H9 (cell line): ENCODE measurements around the gene AHI1. TPM values are rescaled to one million over a fixed set of nuclear protein-coding genes. Genes with fewer than 3 reads are reported as not detected.

Experiments used
- DNase-seq: peaks from one replicate; pipeline ENCODE4 v3.0.0-alpha.2; 2017
- H2AFZ ChIP-seq: one replicate; pipeline ENCODE4 v1.6.1; 2013; ENCODE audit warnings: mild to moderate bottlenecking, low read length, control low read depth, moderate library complexity
- H2AK5ac ChIP-seq: 2 replicates; pipeline ENCODE4 v1.6.1; 2013; ENCODE audit warnings: low read length, control low read depth, mixed read lengths; ENCODE audit not compliant: insufficient read length
- H2BK120ac ChIP-seq: one replicate; pipeline ENCODE4 v1.6.1; 2013; ENCODE audit warnings: low read depth, mild to moderate bottlenecking, low read length, control low read depth, inconsistent platforms; ENCODE audit not compliant: poor library complexity, severe bottlenecking
- H2BK12ac ChIP-seq: 2 replicates; pipeline ENCODE4 v1.6.1; 2013; ENCODE audit warnings: low read length, control low read depth, mixed read lengths, low read depth; ENCODE audit not compliant: insufficient read length
- H2BK15ac ChIP-seq: 2 replicates; pipeline ENCODE4 v1.6.1; 2013; ENCODE audit warnings: low read depth, low read length, control low read depth
- H2BK20ac ChIP-seq: one replicate; pipeline ENCODE4 v1.6.1; 2013; ENCODE audit warnings: low read depth, mild to moderate bottlenecking, low read length, control low read depth, inconsistent platforms; ENCODE audit not compliant: poor library complexity, severe bottlenecking
- H2BK5ac ChIP-seq: 2 replicates; pipeline ENCODE4 v1.6.1; 2013; ENCODE audit warnings: low read length, control low read depth, mixed read lengths; ENCODE audit not compliant: insufficient read length
- H3K14ac ChIP-seq: 2 replicates; pipeline ENCODE4 v1.6.1; 2013; ENCODE audit warnings: low read length, control low read depth; ENCODE audit not compliant: insufficient read depth
- H3K18ac ChIP-seq: 2 replicates; pipeline ENCODE4 v1.6.1; 2013; ENCODE audit warnings: low read depth, mild to moderate bottlenecking, mixed read lengths, low read length, control low read depth; ENCODE audit not compliant: insufficient read length
- H3K23ac ChIP-seq: 2 replicates; pipeline ENCODE4 v1.6.1; 2013; ENCODE audit warnings: low read length, control low read depth, mixed read lengths, low read depth; ENCODE audit not compliant: insufficient read length
- H3K23me2 ChIP-seq: 2 replicates; pipeline ENCODE4 v1.6.1; 2013; ENCODE audit warnings: low read depth, mild to moderate bottlenecking, mixed read lengths, low read length, control low read depth; ENCODE audit not compliant: insufficient read length, poor library complexity, severe bottlenecking
- H3K27ac ChIP-seq: 2 replicates; pipeline ENCODE4 v1.5.1; 2013; ENCODE audit warnings: low read length, control low read depth, mixed read lengths, low read depth; ENCODE audit not compliant: insufficient read length
- H3K27me3 ChIP-seq: 2 replicates; pipeline ENCODE4 v1.6.1; 2013; ENCODE audit warnings: low read length, control low read depth, inconsistent platforms; ENCODE audit not compliant: insufficient read depth
- H3K4ac ChIP-seq: 2 replicates; pipeline ENCODE4 v1.6.1; 2013; ENCODE audit warnings: low read depth, mild to moderate bottlenecking, control low read depth, inconsistent platforms, low read length, moderate library complexity
- H3K4me1 ChIP-seq: 2 replicates; pipeline ENCODE4 v1.6.1; 2013; ENCODE audit warnings: low read length, control low read depth, inconsistent platforms; ENCODE audit not compliant: insufficient read depth
- H3K4me2 ChIP-seq: 2 replicates; pipeline ENCODE4 v1.6.1; 2013; ENCODE audit warnings: low read length, control low read depth, mixed read lengths; ENCODE audit not compliant: insufficient read length, insufficient read depth
- H3K56ac ChIP-seq: 2 replicates; pipeline ENCODE4 v1.6.1; 2013; ENCODE audit warnings: low read depth, mild to moderate bottlenecking, mixed read lengths, low read length, control low read depth; ENCODE audit not compliant: insufficient read length
- H3K79me1 ChIP-seq: 2 replicates; pipeline ENCODE4 v1.6.1; 2013; ENCODE audit warnings: low read depth, mild to moderate bottlenecking, moderate library complexity, low read length, control low read depth, inconsistent platforms; ENCODE audit not compliant: insufficient read depth, poor library complexity, severe bottlenecking
- H3K79me2 ChIP-seq: 2 replicates; pipeline ENCODE4 v1.6.1; 2013; ENCODE audit warnings: low read length, control low read depth, inconsistent platforms; ENCODE audit not compliant: insufficient read depth
- H3K9ac ChIP-seq: 2 replicates; pipeline ENCODE4 v1.6.1; 2013; ENCODE audit warnings: low read length, control low read depth, mixed read lengths; ENCODE audit not compliant: insufficient read length; ENCODE audit errors: extremely low read depth
- H3K9me3 ChIP-seq: one replicate; pipeline ENCODE4 v1.6.1; 2013; ENCODE audit warnings: low read depth, low read length, inconsistent platforms; ENCODE audit not compliant: control insufficient read depth
- H3T11ph ChIP-seq: one replicate; pipeline ENCODE4 v1.6.1; 2013; ENCODE audit warnings: mild to moderate bottlenecking, low read length, control low read depth, inconsistent platforms
- H4K20me1 ChIP-seq: one replicate; pipeline ENCODE4 v1.6.1; 2013; ENCODE audit not compliant: control insufficient read depth, insufficient read length, insufficient read depth
- H4K5ac ChIP-seq: 2 replicates; pipeline ENCODE4 v1.6.1; 2013; ENCODE audit warnings: low read depth, mild to moderate bottlenecking, mixed read lengths, low read length, control low read depth; ENCODE audit not compliant: insufficient read length
- H4K8ac ChIP-seq: replicated peaks from 2 replicates; pipeline ENCODE4 v1.6.1; 2013; ENCODE audit warnings: low read length, control low read depth, mixed read lengths, low read depth; ENCODE audit not compliant: insufficient read length
- H4K91ac ChIP-seq: 2 replicates; pipeline ENCODE4 v1.6.1; 2013; ENCODE audit warnings: low read depth, mild to moderate bottlenecking, moderate library complexity, mixed read lengths, low read length, control low read depth; ENCODE audit not compliant: insufficient read length
- H3K27ac Mint-ChIP-seq, 3 experiments: 2 replicates in 2 of 3; 3 replicates in 1 of 3; pipeline ENCODE4 v1.8.0; 2020 to 2021; ENCODE audit warnings: mixed read lengths in 3 of 3, mild to moderate bottlenecking in 1 of 3, moderate library complexity in 1 of 3
- H3K27me3 Mint-ChIP-seq: 2 replicates; pipeline ENCODE4 v1.8.0; 2021; ENCODE audit warnings: low read depth, mild to moderate bottlenecking, moderate library complexity, mixed read lengths
- H3K36me3 Mint-ChIP-seq, 3 experiments: 2 replicates in 2 of 3; 3 replicates in 1 of 3; pipeline ENCODE4 v1.8.0; 2020 to 2021; ENCODE audit warnings: low read depth in 3 of 3, mixed read lengths in 3 of 3; ENCODE audit not compliant: insufficient read depth in 1 of 3
- H3K4me1 Mint-ChIP-seq, 2 experiments: 2 replicates each; pipeline ENCODE4 v1.8.0; 2020; ENCODE audit warnings: mixed read lengths in 2 of 2
- H3K4me3 Mint-ChIP-seq, 2 experiments: 2 replicates in 1 of 2; 3 replicates in 1 of 2; pipeline ENCODE4 v1.8.0; 2020 to 2021; ENCODE audit warnings: mild to moderate bottlenecking in 2 of 2, mixed read lengths in 2 of 2, moderate library complexity in 1 of 2
- H3K9me3 Mint-ChIP-seq, 2 experiments: 2 replicates in 1 of 2; 3 replicates in 1 of 2; pipeline ENCODE4 v1.8.0; 2020; ENCODE audit warnings: mild to moderate bottlenecking in 2 of 2, mixed read lengths in 2 of 2, moderate library complexity in 1 of 2
- WGBS: extraction: QIAGEN DNeasy Blood & Tissue Kit; methylation state at CpG from one replicate; pipeline ENCODE4 v1.1.7; 2013; ENCODE audit warnings: missing lambda C conversion rate, low lambda C conversion rate, mixed read lengths; ENCODE audit not compliant: insufficient read length; ENCODE audit errors: extremely low coverage; 5-methylcytosine and 5-hydroxymethylcytosine counted together
- total RNA-seq: library from RNA; stranded (reverse); gene quantifications from 2 replicates; pipeline ENCODE4 v1.2.1, GENCODE V29; 2021
- TF ChIP-seq, protein P1 (sequence below): fragments of 200-600 bp; sonication (generic); conservative IDR thresholded peaks from 3 replicates; pipeline ENCODE4 v1.8.0; 2021; ENCODE audit warnings: antibody characterized with exemption, mild to moderate bottlenecking

AHI1 gene
- total RNA-seq, 1 experiment from 2014 or later = 9.9 TPM

DNA sequence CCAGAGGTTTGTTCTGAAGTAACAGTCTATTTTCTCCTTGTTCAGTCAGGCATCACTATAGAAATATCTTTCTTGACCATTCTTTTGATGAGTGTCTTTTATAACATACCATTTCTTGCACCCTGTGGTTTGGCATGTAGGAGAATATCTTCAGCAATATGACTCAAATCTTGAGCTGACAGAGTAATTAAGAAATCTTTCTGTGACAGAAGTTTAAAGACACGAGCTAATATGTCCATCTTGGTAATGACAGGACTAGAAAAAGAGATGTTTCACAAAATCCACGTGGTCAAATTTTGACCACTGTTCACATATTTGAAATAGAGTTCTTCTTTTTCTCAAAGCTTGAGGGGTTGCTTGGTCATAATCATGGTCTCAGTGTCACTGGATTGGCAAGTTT lies 166.5 kb downstream of the AHI1 start:
- TF ChIP-seq, protein P1, sequence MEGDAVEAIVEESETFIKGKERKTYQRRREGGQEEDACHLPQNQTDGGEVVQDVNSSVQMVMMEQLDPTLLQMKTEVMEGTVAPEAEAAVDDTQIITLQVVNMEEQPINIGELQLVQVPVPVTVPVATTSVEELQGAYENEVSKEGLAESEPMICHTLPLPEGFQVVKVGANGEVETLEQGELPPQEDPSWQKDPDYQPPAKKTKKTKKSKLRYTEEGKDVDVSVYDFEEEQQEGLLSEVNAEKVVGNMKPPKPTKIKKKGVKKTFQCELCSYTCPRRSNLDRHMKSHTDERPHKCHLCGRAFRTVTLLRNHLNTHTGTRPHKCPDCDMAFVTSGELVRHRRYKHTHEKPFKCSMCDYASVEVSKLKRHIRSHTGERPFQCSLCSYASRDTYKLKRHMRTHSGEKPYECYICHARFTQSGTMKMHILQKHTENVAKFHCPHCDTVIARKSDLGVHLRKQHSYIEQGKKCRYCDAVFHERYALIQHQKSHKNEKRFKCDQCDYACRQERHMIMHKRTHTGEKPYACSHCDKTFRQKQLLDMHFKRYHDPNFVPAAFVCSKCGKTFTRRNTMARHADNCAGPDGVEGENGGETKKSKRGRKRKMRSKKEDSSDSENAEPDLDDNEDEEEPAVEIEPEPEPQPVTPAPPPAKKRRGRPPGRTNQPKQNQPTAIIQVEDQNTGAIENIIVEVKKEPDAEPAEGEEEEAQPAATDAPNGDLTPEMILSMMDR = no peak
- H3K9me3 Mint-ChIP-seq = peaks cover 0 to 3% of the 10 kb centered on the region in 2 experiments; a peak in 1 of 5 replicates

More for the DNA sequence above, 166.5 kb downstream of the AHI1 start:
- H3K9ac ChIP-seq = no peak overlapping the region
- no peak overlapping the region for H3K4ac ChIP-seq
- no peaks in the 10 kb centered on the region for H3K79me2 ChIP-seq
- no peak overlapping the region for H4K8ac ChIP-seq
- H3K4me3 Mint-ChIP-seq = no peak overlapping the region
- no peaks in the 10 kb centered on the region for H3K79me1 ChIP-seq
- no peaks in the 10 kb centered on the region for H3K27me3 Mint-ChIP-seq
- no peak overlapping the region for H3K27ac ChIP-seq
- H3K27me3 ChIP-seq = no peaks in the 10 kb centered on the region
- no peak overlapping the region for H2BK15ac ChIP-seq
- H3K56ac ChIP-seq = no peak overlapping the region
- no peak overlapping the region for H2AFZ ChIP-seq
- no CpG with 5 or more reads among the region's 2 CpGs for WGBS
- no peak overlapping the region for H3K23ac ChIP-seq
- H3K9me3 ChIP-seq = no peaks in the 10 kb centered on the region
- H4K91ac ChIP-seq = no peak overlapping the region
- no peak overlapping the region for H3K4me2 ChIP-seq
- H3K14ac ChIP-seq = no peak overlapping the region
- no peaks in the 10 kb centered on the region for H4K20me1 ChIP-seq
- H2BK5ac ChIP-seq = no peak overlapping the region
- no peak overlapping the region for H3T11ph ChIP-seq
- no peak overlapping the region for H3K18ac ChIP-seq
- H3K36me3 Mint-ChIP-seq = no peaks in the 10 kb centered on the region; a peak in 2 of 7 replicates
- H3K4me1 ChIP-seq = no peaks in the 10 kb centered on the region
- H2BK20ac ChIP-seq = no peak overlapping the region
- H2AK5ac ChIP-seq = no peak overlapping the region
- H3K27ac Mint-ChIP-seq = no peak overlapping the region
- H2BK120ac ChIP-seq = no peak overlapping the region
- H2BK12ac ChIP-seq = no peak overlapping the region
- 0 out of 4 replicates have a peak, but pooled peaks cover 0 to 2% of the 10 kb centered on the region in 2 experiments for H3K4me1 Mint-ChIP-seq
- no peak overlapping the region for H4K5ac ChIP-seq
- H3K23me2 ChIP-seq = no peaks in the 10 kb centered on the region
- DNase-seq = no peak
